Tibial nerve (tissue), 4 donors: ENCODE measurements around the gene C5orf15.

ENCODE experiments used
- EP300 ChIP-seq, 2 donors: sonication (generic); formaldehyde crosslinking; IDR thresholded peaks; one replicate each; pipeline ENCODE4 v1.6.1; 2017; ENCODE audit warnings: antibody characterized with exemption in 2 of 2, mild to moderate bottlenecking in 1 of 2
- POLR2A ChIP-seq, 2 donors: fragments of 450-650 bp; IDR thresholded peaks; one replicate each; pipeline ENCODE4 v1.6.1; 2017; ENCODE audit warnings: antibody characterized with exemption in 2 of 2, mild to moderate bottlenecking in 2 of 2, moderate library complexity in 2 of 2
- TF ChIP-seq, protein P1 (sequence below), 5 experiments: fragments of 200-600 bp in 3 of 5; fragments of 450-650 bp in 2 of 5; sonication (generic) in 3 of 5; IDR thresholded peaks; one replicate each; pipeline ENCODE4 v1.5.1; 2016 to 2019; ENCODE audit warnings: antibody characterized with exemption in 5 of 5, mild to moderate bottlenecking in 3 of 5, moderate library complexity in 2 of 5

DNA sequence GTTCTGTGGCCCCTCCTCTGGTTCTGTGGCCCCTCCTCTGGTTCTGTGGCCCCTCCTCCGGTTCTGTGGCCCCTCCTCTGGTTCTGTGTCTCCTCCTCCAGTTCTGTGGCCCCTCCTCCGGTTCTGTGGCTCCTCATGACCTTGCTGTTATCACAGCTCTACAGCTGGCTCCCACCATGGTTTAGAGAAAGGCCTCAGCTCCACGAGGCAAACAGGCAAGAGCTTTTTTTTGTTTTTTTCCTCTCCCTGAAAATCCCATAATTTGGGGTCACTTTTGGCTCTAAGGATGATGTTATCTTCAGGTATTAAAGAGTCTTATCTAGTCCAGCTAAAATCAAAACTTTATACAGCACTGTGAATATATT, 31.8 kb downstream of the C5orf15 start:
- TF ChIP-seq, protein P1, sequence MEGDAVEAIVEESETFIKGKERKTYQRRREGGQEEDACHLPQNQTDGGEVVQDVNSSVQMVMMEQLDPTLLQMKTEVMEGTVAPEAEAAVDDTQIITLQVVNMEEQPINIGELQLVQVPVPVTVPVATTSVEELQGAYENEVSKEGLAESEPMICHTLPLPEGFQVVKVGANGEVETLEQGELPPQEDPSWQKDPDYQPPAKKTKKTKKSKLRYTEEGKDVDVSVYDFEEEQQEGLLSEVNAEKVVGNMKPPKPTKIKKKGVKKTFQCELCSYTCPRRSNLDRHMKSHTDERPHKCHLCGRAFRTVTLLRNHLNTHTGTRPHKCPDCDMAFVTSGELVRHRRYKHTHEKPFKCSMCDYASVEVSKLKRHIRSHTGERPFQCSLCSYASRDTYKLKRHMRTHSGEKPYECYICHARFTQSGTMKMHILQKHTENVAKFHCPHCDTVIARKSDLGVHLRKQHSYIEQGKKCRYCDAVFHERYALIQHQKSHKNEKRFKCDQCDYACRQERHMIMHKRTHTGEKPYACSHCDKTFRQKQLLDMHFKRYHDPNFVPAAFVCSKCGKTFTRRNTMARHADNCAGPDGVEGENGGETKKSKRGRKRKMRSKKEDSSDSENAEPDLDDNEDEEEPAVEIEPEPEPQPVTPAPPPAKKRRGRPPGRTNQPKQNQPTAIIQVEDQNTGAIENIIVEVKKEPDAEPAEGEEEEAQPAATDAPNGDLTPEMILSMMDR (IDR thresholded peaks at IDR 0.05), result no peak
- TF ChIP-seq EP300 (IDR thresholded peaks at IDR 0.05) (no peak), POLR2A (IDR thresholded peaks at IDR 0.05) (no peak)
